ENCODE results near the gene PDZD4.

Gene PDZD4

GRCh38 chrX:153769865-153770600, 60.3 kb downstream of the PDZD4 start:
- no peak for DNase-seq

GRCh38 chrX:153769158-153769864, 61.0 kb downstream of the PDZD4 start:
- DNase-seq, result no peak

- DNase-seq, result no peak
Observed at GRCh38 chrX:153768311-153769157, 61.8 kb downstream of the PDZD4 start.

GRCh38 chrX:153767674-153768055, 62.7 kb downstream of the PDZD4 start:
- DNase-seq, result no peak

GRCh38 chrX:153766871-153767673, 63.3 kb downstream of the PDZD4 start:
- no peak for DNase-seq

- peak in 1 of 2 donors; percentile 14 for DNase-seq
Observed at GRCh38 chrX:153766098-153766817, 64.1 kb downstream of the PDZD4 start.

GRCh38 chrX:153765138-153766079, 64.9 kb downstream of the PDZD4 start:
- no peak for DNase-seq

- no peak for DNase-seq
Observed at GRCh38 chrX:153764786-153765137, 65.6 kb downstream of the PDZD4 start.

- peak; percentile 43 to 69 for DNase-seq
Observed at GRCh38 chrX:153763989-153764755, 66.2 kb downstream of the PDZD4 start, which contains the start of gene PLXNB3. Gene PLXNB3, plus strand, starts transcription at chrX:153764249. Its CDS starts 1,287 bp downstream, at chrX:153765536.

- no peak for DNase-seq
Observed at GRCh38 chrX:153763298-153763932, 66.9 kb downstream of the PDZD4 start.

- no peak for DNase-seq
Observed at GRCh38 chrX:153762626-153763173, 67.6 kb downstream of the PDZD4 start.

GRCh38 chrX:153761863-153762262, 68.5 kb downstream of the PDZD4 start:
- no peak for DNase-seq

- no peak for DNase-seq
Observed at GRCh38 chrX:153755136-153755535, 75.2 kb downstream of the PDZD4 start.
